Adrenal gland (tissue), 5 donors: ENCODE data around the gene CAD.

Source experiments
- CTCF ChIP-seq, 6 experiments: fragments of 450-650 bp in 4 of 6; fragments of 200-600 bp in 2 of 6; sonication (generic) in 1 of 6; IDR thresholded peaks; 1 replicate in 5 of 6; 2 replicates in 1 of 6; pipeline versions ENCODE4 v1.5.1 to v1.8.0; 2016 to 2021; ENCODE audit warnings: antibody characterized with exemption in 6 of 6, mild to moderate bottlenecking in 2 of 6, moderate library complexity in 1 of 6
- POLR2A ChIP-seq, 2 donors: fragments of 450-650 bp; IDR thresholded peaks; one replicate each; pipeline ENCODE4 v1.6.1; 2017; ENCODE audit warnings: antibody characterized with exemption in 2 of 2, mild to moderate bottlenecking in 2 of 2, moderate library complexity in 1 of 2
- donor health status: DM: no; HTN: no; CAD: no.

DNA sequence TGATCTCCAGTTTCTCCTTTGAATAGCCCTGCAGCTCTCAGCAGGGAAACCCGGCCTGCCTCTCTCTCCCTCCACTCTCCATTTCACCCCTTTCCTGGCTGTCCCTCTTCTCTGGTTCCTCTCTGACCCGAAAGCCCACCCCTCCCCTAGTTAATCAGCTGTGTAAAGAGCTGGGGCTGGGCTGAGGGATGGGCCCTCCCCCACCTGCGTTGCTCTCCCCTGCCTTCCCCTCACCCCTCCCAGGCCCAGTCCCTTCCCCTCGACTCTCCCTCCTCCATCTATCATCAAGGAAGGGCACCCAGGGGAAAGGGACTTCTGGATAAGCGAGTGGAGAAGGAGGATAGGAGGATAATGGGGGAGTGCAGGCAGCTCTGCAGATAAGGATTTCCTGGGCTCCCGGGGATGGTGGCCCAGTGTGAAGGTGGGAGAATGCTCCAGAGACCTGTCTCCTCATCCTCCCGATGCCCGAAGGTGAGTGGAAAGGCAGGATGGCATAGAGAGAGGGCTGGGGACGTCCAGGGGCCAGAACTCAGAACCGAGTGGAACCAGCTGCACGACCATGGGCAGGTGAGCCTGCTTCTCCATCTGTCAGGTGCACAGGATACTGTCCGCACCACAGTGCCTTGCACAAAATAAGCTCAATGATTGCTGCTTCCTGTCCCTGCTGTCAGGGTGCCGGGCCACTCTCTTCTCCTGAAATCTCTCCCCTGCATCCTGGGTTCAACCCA lies 33.6 kb downstream of the CAD start:
- TF ChIP-seq CTCF (IDR thresholded peaks at IDR 0.05) (no peak), POLR2A (IDR thresholded peaks at IDR 0.05) (no peak)
